Measurements from ENCODE around the gene C9orf78.
"Not testable (repeated sequence)": the region's sequence is repeated elsewhere in the genome, so short reads cannot be mapped to it uniquely, and the experiment has no call there.

C9orf78 gene

DNA sequence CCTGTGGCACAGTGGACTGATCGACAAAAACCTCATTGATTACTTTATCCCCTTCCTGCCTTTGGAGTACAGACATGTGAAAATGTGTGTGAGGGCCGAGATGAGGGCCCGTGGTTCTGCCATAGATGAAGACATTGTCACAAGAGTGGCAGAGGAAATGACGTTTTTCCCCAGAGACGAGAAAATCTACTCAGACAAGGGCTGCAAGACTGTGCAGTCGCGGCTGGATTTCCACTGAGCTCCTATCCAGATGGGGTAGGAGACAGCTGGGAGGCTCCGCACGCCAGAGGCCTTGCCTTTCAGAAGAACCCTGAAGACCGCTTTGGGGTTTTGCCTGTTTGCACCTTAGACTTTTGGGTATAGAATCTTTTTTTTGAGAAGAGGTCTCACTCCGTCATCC, 25.7 kb downstream of the C9orf78 start:
- no peak for DNase-seq

DNA sequence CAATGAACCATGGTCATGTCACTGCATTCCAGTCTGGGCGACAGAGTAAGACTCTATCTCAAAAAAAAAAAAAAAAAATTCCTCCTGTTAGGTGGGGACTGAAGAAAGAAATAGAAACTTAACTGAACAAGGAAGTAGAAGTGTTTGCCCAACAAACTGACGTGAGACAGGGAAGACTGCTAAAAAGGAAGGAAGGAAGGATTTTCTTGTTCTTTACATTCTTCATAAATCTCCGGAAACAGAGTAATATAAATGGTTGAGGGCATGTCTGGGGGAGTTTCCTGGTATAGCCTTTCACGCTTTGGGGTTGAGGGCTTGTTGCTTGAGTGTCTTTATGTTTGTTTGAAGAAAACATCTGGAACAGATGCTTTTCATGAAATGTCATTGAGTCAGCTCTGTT, 29.0 kb downstream of the C9orf78 start:
- DNase-seq: no peak

DNA sequence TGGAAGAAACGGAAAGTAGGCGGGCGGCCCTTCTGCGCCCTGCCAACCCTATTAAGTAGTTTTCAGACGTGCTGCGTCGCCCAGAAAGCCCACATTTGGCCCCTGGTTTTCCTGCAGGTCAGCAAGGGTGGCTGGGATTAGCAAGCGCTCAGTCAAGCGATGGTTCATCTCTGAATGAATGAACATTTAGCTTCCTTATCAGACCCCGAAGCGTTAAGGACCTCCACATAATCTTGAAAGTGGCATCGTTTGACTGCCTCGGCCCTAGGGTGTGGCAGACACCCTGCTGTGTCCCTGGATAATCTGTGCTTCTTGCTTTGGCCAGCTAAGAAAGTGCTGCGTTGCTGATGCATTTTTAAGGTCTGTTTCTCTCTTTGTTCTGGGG, 31.4 kb downstream of the C9orf78 start:
- peak; percentile 46 for DNase-seq

DNA sequence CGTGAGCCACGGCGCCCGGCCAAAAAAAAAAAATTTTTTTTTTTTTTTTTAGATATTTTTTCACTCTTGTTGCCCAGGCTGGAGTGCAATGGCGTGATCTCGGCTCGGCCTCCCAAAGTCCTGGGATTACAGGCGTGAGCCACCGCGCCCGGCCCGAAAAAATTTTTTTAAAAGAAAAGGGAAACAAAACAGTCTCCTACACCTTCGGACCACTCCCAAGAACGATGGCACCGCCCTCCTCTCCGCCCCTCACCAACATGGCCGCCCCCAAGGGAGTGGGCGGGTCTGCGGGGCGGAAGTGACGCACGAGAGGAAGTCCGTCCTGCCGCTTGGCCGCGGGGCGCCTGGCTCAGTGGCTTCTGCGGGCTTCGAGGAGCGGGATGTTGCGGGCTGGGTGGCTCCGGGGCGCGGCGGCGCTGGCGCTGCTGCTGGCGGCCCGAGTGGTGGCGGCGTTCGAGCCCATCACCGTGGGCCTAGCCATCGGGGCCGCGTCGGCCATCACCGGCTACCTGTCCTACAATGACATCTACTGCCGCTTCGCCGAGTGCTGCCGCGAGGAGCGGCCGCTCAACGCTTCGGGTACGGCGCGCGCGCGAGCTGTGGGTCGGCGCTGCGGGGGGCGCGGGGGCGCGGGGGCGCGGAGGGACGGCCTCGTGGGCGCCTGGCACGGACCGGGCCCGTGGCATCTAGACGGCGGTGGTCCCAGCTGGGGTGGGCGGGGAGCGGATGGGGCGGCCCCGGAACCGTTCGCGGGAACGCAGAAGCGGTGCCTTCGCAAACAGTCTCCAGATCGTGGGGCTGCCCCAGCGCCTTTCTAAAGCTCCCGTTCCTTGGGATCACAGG, 32.0 kb downstream of the C9orf78 start, which contains the start of gene TOR1B:
Gene TOR1B, plus strand, starts transcription at position 352 of the 843 bp plus-strand sequence. Its CDS starts 29 bp downstream, at position 381.
- peak; percentile 95 for DNase-seq

DNA sequence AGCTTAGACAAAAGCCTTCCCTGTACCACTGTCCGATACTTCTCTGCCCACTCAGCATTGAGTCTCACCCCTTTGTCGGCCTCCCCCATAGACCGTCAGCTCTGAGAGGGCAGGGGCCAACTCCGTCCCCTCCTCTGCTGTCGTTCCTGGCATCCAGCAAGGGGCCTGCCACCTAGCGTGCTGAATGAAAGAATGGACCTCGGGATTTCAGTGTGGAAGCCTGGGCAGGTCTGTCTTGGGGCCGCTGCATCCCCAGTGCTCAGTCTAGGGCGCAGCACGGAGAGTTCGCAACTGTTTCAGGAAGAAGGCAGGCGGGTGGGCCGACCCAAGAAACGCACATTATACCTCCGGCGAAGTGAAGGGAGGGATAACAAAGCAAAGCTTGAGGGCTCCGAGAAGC, 33.6 kb downstream of the C9orf78 start:
- DNase-seq: no peak

DNA sequence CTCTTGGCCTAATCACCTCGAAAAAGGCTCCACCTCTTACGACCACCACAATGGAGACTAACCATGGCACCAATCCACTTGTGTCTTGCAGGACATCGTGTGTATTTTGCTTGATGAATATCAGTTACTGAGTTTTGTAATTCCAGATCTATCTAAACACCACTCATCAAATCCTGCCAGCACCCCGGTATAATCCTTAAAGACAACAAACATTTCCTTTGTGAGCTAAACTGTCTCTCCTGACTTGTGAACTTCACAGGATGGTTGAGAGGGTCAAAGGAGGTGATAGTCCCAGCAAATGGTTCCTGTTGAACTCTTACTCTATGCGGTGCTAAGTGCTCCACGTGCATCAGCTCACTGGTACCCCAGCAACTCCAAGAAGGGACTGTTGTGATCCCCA, 36.1 kb downstream of the C9orf78 start:
- no peak for DNase-seq

DNA sequence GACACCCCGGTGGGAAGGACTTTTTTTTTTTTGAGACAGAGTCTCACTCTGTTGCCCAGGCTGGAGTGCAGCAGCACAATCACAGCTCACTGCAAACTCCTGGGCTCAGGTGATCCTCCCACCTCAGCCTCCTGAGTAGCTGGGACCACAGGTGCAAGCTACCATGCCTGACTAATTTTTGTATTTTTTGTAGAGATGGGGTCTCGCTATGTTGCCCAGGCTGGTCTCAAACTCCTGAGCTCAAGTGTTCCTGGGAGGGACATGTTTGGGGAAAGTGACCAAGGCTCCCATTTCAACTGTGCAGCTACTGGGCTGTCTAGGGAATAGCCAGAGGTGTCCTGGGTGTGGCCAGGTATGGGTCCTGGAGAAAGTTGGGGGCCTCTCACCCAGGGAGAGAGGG, 39.0 kb downstream of the C9orf78 start:
- not testable (repeated sequence) for DNase-seq

DNA sequence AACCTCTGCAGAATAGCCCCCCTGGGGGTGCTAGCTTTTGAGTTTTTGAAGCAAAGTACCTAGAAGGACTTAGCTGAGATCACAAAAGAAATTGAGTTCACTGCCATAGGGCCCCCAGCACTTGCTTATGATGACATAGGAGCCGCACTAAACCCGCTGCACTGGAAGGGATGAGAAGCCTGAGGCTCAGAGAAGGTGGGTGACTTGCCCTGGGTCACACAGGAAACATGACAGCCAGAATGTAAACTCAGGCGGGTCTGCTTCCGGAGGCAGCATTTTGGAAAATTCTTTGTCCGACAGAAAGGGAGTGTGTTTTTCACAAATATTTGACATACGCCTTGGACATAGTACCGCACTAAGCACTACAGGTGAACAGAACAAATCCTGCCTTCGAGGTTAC, 40.5 kb downstream of the C9orf78 start:
- no peak for DNase-seq

DNA sequence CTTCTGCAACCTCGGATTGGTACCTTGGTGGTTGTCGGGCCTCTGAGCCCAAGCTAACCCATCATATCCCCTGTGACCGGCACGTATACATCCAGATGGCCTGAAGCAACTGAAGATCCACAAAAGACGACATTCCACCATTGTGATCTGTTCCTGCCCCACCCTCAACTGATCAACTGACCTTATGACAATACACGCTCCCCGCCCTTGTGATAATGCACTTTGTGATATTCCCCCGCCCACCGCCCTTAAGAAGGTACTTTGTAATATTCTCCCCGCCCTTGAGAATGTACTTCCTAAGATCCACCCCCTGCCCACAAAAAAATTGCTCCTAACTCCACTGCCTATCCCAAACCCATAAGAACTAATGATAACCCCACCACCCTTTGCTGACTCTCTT, 48.6 kb downstream of the C9orf78 start:
- DNase-seq: no peak

DNA sequence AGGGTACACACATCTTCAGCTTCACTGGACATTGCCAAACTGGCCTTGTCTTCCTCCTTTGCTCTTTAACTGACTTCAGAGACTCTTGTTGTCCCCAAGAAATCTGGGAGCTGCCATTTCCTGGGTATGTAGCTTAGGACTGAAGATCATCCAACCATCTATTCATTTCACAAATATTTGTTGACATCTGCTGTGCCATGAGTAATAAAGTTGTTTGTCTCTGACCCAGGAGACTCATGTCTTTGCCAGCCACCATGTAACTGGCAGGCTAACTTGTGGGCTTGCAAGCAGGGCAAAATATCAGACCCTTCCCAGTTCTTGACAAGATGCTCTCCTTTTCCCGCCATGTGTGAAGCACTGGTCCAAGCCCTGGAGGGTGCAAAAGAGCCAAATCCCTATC, 49.2 kb downstream of the C9orf78 start:
- no peak for DNase-seq

DNA sequence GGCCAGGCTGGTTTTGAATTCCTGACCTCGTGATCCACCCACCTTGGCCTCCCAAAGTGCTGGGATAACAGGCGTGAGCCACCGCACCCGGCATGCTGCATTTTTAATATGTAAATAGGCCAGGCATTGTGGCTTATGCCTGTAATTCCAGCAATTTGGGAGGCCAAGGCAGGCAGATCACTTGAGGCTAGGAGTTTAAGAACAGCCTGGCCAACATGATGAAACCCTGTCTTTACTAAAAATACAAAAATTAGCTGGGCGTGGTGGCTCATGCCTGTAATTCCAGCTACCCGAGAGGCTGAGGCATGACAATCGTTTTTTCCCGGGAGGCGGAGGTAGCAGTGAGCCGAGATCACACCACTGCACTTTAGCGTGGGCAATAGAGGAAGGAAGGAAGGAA, 50.1 kb downstream of the C9orf78 start:
- DNase-seq: not testable (repeated sequence)

DNA sequence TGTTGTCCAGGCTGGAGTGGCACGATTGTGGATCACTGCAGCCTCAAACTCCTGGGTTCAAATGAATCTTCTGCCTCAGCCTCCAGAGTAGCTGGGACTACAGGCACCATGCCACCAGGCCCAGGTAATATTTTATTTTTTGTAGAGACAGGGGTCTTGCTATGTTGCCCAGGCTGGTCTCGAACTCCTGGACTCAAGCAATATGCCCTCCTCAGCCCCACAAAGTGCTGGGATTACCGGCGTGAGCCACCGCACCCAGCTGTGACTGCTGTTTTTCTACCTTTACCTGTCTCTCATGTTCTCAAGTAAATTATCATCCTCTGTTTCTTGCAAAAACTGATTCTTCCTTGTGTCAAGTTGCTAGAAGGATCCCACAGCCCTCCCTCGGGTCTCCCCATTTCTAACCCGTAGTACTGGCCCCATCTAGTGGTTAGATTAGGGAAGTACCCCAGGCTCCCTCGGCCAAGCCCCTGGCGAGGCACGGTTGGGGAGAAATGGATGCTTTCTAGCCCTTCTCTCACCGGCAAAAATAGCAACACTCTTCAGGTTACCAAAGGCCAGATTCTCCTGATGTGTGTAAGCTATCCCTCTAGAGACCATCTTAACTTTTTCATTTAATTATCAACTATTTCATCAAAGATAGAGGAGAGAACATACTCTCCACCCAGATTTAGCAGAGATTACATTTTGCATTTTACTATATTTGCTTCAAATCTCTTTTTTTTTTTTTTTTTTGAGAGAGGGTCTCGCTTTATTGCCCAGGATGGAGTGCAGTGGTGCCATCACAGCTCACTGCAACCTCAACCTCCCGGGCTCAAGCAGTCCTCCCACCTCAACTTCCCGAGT, 51.3 kb downstream of the C9orf78 start:
- peak; percentile 85 for DNase-seq

DNA sequence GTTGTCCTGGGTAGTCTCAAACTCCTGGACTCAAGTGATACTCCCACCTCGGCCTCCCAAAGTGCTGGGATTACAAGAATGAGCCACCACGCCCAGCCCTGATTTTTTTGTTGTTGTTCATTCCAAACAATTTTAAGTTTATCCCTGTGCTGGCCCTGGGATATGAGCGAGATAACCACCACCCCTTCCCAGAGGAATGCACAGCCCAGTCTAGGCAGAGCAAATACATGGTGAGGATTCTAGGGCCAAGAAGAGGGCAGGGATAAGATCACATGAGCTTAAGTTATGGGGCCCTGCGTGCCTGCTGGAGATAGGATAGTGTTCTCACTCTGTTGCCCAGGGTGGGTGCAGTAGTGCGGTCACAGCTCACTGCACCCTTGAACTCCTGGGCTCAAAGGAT, 53.1 kb downstream of the C9orf78 start:
- no peak for DNase-seq

DNA sequence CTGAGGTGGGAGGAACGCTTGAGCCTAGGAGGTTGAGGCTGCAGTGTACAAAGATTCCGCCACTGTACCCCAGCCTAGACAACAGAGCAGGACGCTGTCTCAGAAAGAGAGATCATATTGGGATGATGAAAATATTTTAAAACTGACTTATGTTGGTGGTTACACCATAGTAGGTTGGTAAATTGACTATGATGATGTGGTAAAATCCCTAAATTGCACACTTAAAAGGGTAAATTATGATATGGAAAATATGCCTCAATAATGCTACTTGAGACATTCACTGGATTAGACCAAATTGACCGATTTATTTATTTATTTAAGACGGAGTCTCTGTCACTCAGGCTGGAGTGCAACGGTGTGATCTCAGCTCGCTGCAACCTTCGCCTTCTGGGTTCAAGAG, 53.9 kb downstream of the C9orf78 start:
- no peak for DNase-seq

DNA sequence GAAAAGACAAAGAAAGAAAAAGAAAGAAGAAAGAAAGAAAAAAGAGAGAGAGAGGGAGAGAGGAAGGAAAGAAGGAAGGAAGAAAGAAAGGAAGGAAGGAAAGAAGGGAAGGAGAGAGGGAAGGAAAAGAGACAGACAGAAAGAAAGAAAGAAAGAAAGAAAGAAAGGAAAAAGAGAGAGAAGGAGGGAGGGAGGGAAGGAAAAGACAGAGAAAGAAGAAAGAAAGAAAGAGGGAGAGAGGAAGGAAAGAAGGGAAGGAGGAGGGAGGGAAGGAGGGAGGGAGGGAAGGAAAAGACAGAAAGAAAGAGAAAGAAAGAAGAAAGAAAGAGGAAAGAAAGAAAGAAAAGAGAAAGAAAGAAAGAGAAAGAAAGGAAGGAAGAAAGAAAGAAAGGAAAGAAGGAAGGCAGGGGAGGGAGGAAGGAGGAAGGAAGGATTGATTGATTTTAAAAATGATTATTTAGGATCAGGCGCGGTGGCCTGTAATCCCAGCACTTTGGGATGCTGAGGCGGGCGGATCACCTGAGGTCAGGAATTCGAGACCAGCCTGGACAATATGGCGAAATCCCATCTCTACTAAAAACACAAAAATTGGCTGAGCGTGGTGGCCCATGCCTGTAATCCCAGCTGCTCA, 55.4 kb downstream of the C9orf78 start:
- no peak for DNase-seq

DNA sequence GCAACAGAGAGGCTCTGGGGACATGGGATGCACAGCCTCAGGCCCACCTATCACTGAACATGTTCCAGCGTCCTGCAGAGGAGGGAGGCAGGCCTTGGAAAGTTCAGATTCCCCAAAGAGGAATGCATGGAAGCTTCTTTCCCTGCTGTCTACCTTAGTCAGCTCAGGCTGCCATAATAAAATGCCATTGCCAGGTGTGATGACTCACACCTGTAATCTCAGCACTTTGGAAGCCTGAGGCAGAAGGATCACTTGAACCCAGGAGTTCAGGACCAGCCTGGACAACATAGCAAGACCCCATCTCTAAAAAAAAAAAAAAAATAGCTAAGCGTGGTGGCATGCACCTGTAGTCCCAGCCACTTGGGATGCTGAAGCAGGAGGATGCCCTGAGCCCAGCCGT, 56.6 kb downstream of the C9orf78 start:
- no peak for DNase-seq

DNA sequence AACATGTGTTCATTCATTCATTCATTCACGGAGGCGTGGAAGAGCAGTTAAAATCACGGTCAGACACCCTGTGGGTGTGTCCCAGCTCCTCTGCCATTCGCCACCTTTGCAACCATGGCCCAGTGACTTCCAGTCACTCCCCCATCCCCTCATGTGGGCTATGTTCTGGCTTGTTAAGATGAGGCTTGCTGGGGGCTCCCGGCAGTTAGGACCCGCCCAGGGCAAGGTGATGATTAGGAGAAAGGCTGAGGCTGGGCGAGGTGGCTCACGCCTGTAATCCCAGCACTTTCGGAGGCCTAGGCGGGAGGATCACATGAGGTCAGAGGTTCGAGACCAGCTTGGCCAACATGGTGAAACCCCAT, 57.3 kb downstream of the C9orf78 start:
- DNase-seq: peak; percentile 68
